ENCODE results near the gene DOK7.

Gene DOK7

GRCh38 chr4:3463556-3464348, 646 bp downstream of the DOK7 start:
- DNase-seq: no peak

GRCh38 chr4:3464349-3464905, 1.3 kb downstream of the DOK7 start:
- no peak for DNase-seq

- DNase-seq: no peak
Observed at GRCh38 chr4:3464911-3465697, 2.0 kb downstream of the DOK7 start.

DNA sequence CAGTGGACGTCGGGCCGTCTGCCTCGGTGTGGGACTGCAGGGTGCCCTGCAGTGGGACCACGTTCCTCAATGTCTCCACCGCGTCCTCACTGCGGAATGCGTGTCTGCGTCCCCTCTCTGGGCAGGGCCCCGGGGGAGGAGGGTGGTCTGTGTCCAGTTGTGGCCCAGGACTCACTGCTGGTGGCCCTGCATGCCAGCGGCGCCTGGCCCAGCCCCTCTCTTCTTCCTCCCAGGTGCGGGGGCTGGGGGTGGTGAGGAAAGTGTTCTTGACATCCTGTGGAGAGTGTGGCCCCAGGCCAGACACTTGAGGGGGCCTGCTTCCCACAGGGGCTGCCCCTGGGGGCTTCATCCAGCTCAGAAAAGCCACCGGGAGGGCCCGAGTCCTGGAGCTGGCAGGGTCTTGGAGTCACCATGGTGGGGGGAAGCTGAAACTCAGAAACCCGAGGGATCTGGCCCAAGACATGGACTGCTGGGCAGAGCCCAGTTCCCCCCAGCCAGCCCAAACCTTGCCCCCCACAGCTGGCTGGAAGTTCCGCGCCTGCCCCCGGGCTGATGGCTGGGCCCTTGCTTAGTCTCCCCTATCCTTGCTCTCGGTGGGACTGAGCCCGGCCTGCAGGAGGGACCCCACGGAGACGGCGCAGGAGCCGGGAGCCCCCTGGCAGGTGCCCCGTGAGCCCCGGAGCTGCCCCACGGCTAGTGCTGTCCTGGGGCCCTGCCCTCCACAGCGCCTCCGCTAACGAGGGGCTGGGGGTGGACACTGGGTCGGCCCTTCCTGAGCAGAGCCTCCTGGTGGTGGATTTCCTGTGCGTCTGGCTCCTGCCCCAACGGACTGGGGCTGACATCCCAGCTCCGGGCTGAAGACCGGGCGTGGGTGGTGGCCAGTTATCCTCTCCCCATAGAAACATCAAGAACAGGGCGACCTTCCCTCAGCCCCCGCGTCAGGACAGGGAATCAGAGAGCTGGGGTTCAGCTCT, 2.9 kb downstream of the DOK7 start:
- no peak for DNase-seq

DNA sequence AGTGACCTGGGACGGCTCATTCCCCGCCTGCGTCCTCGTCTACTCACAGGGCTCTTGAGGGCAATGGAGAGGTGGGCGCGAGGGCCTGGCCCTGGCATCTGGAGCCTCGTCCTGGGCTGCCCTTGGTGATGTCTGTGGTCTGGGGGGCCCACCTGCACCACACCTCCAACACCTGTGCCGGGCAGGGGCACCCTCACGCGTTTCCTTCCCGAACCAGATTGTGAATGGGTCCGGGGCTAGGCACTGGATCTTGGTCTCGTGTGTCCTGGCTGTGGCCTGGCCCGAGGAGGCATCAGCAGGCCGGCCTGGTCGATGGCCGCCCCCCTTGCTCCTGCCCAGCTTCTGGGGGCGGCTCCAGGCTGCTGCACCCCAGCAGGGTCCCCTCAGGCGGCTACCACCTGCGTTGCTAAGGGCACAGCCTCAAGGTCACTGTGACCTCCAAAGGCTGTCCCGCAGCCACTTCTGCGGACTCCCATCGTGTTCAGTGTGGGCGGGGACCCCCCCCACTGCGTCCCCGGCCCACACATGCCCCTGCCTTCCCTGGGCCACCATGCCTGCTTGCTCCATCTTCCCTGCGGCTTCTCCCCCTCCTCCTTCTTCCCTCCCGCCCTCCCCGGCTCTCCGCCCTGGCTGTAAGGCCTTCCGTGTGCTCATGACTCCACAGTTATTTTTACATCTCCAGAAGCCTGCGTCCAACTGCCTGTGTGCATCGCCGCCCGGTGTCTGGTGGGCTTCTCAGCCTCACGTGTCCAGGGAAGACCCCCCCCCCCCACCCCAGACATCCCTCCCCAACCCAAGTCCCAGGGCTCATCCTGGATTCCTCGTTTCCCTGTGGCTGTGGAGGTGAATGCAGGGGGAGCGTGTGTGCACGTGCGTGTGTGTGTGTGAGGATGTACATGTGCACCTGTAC, 3.8 kb downstream of the DOK7 start:
- no peak for DNase-seq

- no peak for DNase-seq
Observed at GRCh38 chr4:3467601-3468031, 4.5 kb downstream of the DOK7 start.

DNA sequence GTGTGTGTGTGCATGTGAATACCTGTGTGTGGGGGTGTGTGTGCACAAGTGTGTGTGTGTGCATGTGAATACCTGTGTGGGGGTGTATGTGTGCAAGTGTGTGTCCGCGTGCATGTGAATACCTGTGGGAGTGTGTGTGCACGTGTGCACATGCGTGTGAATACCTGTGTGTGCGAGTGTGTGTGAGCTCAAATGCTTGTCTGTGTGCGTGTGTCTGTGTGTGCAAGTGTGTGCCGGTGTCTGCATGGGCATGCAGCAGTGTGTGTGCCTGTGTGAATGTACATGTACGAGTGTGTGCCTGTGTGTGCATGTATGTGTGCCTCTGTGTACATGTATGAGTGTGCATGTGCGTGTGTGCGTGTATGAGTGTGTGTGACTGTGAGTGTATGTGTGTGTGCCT, 5.0 kb downstream of the DOK7 start:
- DNase-seq: no peak

DNA sequence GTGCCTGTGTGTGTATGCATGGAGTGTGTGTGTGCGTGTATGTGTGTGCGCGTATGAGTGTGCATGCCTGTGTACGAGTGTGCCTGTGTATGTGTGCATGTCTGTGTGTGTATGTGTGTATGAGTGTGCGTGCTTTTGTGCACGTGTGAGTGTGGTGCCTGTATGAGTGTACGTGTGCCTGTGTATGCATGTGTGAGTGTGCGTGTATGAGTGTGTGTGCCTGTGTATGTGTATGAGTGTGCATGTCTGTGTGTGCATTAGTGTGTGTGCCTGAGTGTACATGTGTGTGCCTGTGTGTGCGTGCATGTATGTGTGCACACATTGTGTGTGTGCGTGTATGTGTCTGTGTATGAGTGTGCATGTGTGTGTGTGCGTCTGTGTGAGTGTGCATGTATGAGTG, 5.7 kb downstream of the DOK7 start:
- DNase-seq: no peak

GRCh38 chr4:3469386-3470243, 6.5 kb downstream of the DOK7 start:
- no peak for DNase-seq

DNA sequence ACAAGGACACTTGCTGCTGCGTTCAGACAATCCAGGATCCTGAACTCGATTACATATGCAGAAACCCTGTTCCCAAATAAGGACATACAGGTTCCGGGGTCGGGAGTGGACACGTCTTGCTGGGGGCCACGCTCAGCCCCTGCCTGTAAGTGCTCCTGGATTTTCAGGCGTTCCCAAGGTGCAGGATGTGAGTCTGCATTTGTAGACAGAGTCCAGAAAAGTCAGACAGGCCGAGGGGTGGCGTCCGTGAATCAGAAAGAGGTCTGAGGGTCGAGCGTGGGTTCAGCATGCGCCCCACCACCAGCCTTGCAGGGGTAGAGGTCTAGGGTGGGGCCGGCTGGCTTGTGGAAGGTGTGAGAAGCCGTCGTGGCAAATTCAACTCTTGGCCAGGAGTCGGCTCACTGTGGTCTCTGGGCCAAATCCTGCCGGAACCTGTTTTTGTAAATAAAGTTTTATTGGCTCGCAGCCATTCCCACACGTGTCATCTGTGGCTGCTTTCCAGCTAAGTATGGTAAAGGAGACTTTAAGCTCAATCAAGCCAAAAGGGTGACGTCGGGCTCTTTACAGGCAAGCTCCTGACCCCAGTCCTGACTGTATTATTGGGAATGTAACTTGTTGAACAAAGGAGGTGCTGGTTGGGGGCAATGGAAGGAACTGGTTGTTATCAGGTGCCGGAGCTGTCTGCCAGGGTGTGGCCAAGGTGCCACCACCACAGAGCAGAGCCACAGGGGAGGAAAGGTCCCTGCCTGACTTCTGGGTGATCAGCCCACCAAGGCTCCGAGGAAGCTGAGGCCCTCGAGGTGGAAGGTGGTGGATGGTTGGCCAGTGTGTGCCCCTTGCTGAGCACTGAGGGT, 7.4 kb downstream of the DOK7 start:
- DNase-seq: peak; percentile 15

- no peak for DNase-seq
Observed at GRCh38 chr4:3471098-3471760, 8.1 kb downstream of the DOK7 start.

DNA sequence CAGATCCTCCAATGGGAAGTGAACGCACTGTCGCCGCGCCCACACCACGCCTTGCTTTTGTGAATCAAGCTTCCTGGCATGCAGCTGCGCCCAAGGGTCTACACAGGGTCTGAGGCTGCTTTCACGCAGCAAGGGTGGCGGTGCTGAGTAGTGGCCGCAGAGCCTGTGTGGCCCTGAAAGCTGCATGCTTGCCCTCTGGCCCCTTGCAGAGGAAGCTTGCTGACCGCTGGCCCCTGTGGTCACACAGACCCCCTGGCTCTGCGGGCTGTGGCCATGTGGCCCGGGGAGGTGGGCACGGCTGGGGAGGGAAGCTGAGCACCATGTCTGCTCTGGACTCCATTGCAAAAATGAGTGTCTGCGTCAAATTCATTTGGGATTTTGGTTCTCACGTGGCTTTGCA, 8.8 kb downstream of the DOK7 start:
- DNase-seq: no peak

- no peak for DNase-seq
Observed at GRCh38 chr4:3472411-3473141, 9.5 kb downstream of the DOK7 start.

DNA sequence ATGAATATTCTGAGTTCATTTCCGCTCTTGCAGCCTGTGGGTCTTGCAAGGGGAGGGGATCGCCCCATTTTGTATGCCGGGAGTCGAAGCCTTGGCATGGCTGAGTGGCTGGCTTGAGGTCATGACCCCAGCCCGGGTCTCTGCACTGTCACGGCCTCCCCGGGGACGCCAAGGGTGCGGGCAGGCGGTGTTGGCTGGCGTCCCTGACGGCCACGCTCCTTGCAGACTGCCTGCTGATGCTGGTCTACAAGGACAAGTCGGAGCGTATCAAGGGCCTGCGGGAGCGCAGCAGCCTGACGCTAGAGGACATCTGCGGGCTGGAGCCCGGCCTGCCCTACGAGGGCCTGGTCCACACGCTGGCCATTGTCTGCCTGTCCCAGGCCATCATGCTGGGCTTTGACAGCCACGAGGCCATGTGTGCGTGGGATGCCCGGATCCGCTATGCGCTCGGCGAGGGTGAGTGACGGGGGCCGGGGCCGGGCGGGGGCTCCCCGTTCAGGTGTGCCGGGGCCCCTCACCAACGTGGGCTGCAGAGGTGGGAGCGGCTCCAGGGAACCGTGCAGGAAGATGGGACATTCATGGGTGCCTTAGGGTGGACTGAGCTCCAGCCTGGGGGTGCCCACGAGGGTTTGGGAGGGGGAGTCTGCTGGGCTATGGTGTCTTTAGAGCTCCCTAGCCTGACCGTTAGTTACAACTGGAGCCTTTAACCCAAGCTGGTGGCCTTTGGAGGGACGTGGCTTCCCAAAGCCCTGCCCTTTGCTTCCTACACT, 10.3 kb downstream of the DOK7 start:
- no peak for DNase-seq

DNA sequence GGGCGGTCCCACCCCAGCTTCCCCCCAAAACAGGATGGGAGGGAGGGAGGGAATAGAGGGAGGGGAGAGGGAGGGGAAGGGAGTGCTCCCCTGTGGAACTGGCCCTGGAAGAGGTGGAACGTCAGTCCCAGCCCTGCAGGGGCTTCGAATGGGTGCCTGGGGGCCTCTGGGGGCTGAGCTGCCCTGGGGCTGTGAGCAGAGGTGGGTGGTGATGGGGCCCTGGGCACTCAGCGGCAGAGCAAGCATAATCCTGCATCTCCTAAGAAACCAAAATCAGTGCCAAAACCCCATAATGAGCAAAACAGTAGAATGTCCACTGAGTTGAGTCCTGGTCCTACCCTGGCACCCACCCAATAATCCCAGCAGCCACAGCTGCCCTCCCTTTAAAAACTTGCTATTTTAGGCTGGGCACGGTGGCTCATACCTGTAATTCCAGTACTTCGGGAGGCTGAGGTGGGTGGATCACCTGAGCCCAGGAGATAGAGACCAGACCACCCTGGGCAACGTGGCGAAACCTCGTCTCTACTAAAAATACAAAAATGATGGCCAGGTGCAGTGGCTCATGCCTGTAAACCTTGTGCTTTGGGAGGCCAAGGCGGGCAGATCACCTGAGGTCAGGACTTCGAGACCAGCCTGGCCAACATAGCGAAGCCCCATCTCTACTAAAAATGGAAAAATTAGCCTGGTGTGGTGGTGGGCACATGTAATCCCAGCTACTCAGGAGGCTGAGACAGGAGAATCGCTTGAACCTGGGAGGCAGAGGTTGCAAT, 11.1 kb downstream of the DOK7 start:
- DNase-seq: no peak

- no peak for DNase-seq
Observed at GRCh38 chr4:3475041-3475712, 12.1 kb downstream of the DOK7 start.

All from fibroblast of skin of back (primary cell).